Neural progenitor cell (in vitro differentiated cells): ENCODE data around the gene COQ3. TPM values are rescaled to one million over a fixed set of nuclear protein-coding genes. Genes with fewer than 3 reads are reported as not detected.

Source experiments
- DNase-seq: peaks from one replicate; pipeline ENCODE4 v3.0.0-alpha.2; 2016; ENCODE audit warnings: low spot score
- H2AFZ ChIP-seq: fragments of 200-600 bp; sonication (generic); replicated peaks from 2 replicates; pipeline ENCODE4 v1.6.1; 2016; ENCODE audit warnings: antibody characterized with exemption
- H3F3A ChIP-seq: fragments of 200-600 bp; sonication (generic); 2 replicates; pipeline ENCODE4 v1.6.1; 2016; ENCODE audit warnings: antibody characterized with exemption, low read depth
- H3K27ac ChIP-seq: fragments of 200-600 bp; sonication (generic); 2 replicates; pipeline ENCODE4 v1.5.1; 2016; ENCODE audit warnings: mild to moderate bottlenecking
- H3K27me3 ChIP-seq: fragments of 200-600 bp; sonication (generic); 2 replicates; pipeline ENCODE4 v1.6.1; 2016; ENCODE audit warnings: mild to moderate bottlenecking, moderate library complexity
- H3K36me3 ChIP-seq: fragments of 200-600 bp; sonication (generic); 2 replicates; pipeline ENCODE4 v1.5.1; 2016
- H3K4me1 ChIP-seq: fragments of 200-600 bp; sonication (generic); 2 replicates; pipeline ENCODE4 v1.6.1; 2016; ENCODE audit warnings: mixed run types
- H3K4me2 ChIP-seq: fragments of 200-600 bp; sonication (generic); 2 replicates; pipeline ENCODE4 v1.6.1; 2016
- H3K4me3 ChIP-seq: fragments of 200-600 bp; sonication (generic); 2 replicates; pipeline ENCODE4 v1.5.1; 2016
- H3K79me2 ChIP-seq: fragments of 200-600 bp; sonication (generic); 2 replicates; pipeline ENCODE4 v1.6.1; 2016; ENCODE audit warnings: low read depth
- H3K9ac ChIP-seq: fragments of 200-600 bp; sonication (generic); 2 replicates; pipeline ENCODE4 v1.6.1; 2016
- H3K9me3 ChIP-seq: fragments of 200-600 bp; sonication (generic); 2 replicates; pipeline ENCODE4 v1.5.1; 2016; ENCODE audit warnings: low read depth
- H4K20me1 ChIP-seq: fragments of 200-600 bp; sonication (generic); 2 replicates; pipeline ENCODE4 v1.6.1; 2016; ENCODE audit warnings: low read depth
- H3K27ac Mint-ChIP-seq: 3 replicates; pipeline ENCODE4 v1.8.0; 2021; ENCODE audit warnings: mixed read lengths
- H3K27me3 Mint-ChIP-seq: 2 replicates; pipeline ENCODE4 v1.8.0; 2022; ENCODE audit warnings: low read depth, mild to moderate bottlenecking, inconsistent platforms, moderate library complexity, mixed read lengths; ENCODE audit not compliant: insufficient read depth
- H3K36me3 Mint-ChIP-seq: 3 replicates; pipeline ENCODE4 v1.8.0; 2021; ENCODE audit warnings: mixed read lengths
- H3K4me1 Mint-ChIP-seq: 3 replicates; pipeline ENCODE4 v1.8.0; 2021; ENCODE audit warnings: mixed read lengths
- H3K4me3 Mint-ChIP-seq: 3 replicates; pipeline ENCODE4 v1.8.0; 2021; ENCODE audit warnings: mild to moderate bottlenecking, moderate library complexity, mixed read lengths
- H3K9me3 Mint-ChIP-seq: 3 replicates; pipeline ENCODE4 v1.8.0; 2020; ENCODE audit warnings: mixed read lengths
- EZH2 ChIP-seq: fragments of 200-600 bp; sonication (generic); IDR thresholded peaks from 2 replicates; pipeline ENCODE4 v1.6.1; 2017; ENCODE audit warnings: antibody characterized with exemption, mild to moderate bottlenecking, moderate library complexity
- EZH2phosphoT487 ChIP-seq: fragments of 200-600 bp; sonication (generic); IDR thresholded peaks from 2 replicates; pipeline ENCODE4 v1.6.1; 2017; ENCODE audit warnings: antibody characterized with exemption
- total RNA-seq: library from RNA; depleted of rRNA; stranded (reverse); fragments of >200 nt; gene quantifications from 2 replicates; pipeline ENCODE4 v1.2.3, GENCODE V29; 2015; ENCODE audit warnings: low replicate concordance
- TF ChIP-seq, protein P1 (sequence below): fragments of 200-600 bp; sonication (generic); IDR thresholded peaks from 2 replicates; pipeline ENCODE4 v1.5.1; 2017; ENCODE audit warnings: antibody characterized with exemption, mild to moderate bottlenecking

The COQ3 gene
- total RNA-seq, 1 donor from 2014 or later: 16.2 TPM

DNA sequence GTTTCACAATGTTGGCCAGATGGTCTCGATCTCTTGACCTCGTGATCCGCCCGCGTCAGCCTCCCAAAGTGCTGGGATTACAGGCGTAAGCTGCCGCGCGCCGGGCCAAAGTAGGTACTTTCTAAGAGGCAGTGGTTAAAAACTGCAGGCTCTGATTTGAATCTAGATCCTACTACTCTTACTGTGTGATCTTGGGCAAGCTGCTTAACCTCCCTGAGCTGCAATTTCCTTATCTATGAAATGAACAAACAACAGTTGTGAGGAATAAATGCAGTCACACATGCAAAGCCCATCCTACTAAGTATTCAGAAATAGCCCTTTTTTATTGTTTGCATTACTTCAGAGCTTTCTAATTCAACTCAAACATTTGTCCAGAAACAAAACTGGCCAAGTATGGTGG is 47.4 kb downstream of the COQ3 start:
- TF ChIP-seq EZH2 (no peak), EZH2phosphoT487 (no peak)
- TF ChIP-seq, protein P1, sequence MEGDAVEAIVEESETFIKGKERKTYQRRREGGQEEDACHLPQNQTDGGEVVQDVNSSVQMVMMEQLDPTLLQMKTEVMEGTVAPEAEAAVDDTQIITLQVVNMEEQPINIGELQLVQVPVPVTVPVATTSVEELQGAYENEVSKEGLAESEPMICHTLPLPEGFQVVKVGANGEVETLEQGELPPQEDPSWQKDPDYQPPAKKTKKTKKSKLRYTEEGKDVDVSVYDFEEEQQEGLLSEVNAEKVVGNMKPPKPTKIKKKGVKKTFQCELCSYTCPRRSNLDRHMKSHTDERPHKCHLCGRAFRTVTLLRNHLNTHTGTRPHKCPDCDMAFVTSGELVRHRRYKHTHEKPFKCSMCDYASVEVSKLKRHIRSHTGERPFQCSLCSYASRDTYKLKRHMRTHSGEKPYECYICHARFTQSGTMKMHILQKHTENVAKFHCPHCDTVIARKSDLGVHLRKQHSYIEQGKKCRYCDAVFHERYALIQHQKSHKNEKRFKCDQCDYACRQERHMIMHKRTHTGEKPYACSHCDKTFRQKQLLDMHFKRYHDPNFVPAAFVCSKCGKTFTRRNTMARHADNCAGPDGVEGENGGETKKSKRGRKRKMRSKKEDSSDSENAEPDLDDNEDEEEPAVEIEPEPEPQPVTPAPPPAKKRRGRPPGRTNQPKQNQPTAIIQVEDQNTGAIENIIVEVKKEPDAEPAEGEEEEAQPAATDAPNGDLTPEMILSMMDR: no peak
- Mint-ChIP-seq H3K4me3 (no peak overlapping the region), H3K27me3 (peaks cover 3% of the 10 kb centered on the region)

DNA sequence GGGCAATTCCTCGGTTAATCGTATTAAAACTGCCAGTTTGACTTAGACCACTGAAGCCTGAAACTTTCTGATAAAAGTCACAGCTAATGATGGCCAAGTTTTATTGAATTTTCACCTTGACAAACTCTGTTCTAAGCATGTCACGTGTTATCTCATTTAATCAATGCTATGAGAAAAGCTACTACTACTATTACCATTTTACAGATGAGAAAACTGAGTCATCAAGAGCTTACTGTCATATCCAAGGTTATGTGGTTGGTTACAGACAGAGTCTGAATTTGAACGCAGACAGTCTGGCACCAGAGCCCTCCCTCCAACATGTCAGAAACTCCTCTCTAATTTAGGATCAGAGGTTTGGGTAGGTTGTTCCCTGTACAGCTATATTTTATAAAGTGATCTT is 48.8 kb downstream of the COQ3 start:
- Mint-ChIP-seq H3K27me3 (peaks cover 3% of the 10 kb centered on the region), H3K27ac (no peak overlapping the region), H3K4me1 (peaks cover 28% of the 10 kb centered on the region), H3K36me3 (peaks cover 7% of the 10 kb centered on the region), H3K4me3 (no peak overlapping the region), H3K9me3 (peaks cover under 1% of the 10 kb centered on the region)
- H3K4me3 ChIP-seq: no peak overlapping the region
- peaks cover 28% of the 10 kb centered on the region for H3F3A ChIP-seq
- H4K20me1 ChIP-seq: peaks cover 4% of the 10 kb centered on the region
- DNase-seq: no peak
- no peak overlapping the region for H2AFZ ChIP-seq
- no peak overlapping the region for H3K4me2 ChIP-seq
- TF ChIP-seq, protein P1: no peak
- TF ChIP-seq EZH2: no peak
- no peak for TF ChIP-seq EZH2phosphoT487
- H3K9me3 ChIP-seq: no peaks in the 10 kb centered on the region
- H3K4me1 ChIP-seq: peaks cover 26% of the 10 kb centered on the region
- H3K9ac ChIP-seq: no peak overlapping the region
- H3K79me2 ChIP-seq: peaks cover 7% of the 10 kb centered on the region
- H3K36me3 ChIP-seq: no peaks in the 10 kb centered on the region
- peaks cover 5% of the 10 kb centered on the region for H3K27me3 ChIP-seq
- no peak overlapping the region for H3K27ac ChIP-seq

More for the DNA sequence above, 47.4 kb downstream of the COQ3 start:
- H3F3A ChIP-seq: peaks cover 33% of the 10 kb centered on the region
- H3K27ac ChIP-seq: no peak overlapping the region
- H3K4me1 ChIP-seq: peaks cover 33% of the 10 kb centered on the region
- H3K27me3 ChIP-seq: peaks cover 15% of the 10 kb centered on the region
- H3K79me2 ChIP-seq: peaks cover 7% of the 10 kb centered on the region
- no peak for DNase-seq
- no peak overlapping the region for H3K27ac Mint-ChIP-seq
- peaks cover 7% of the 10 kb centered on the region for H3K36me3 Mint-ChIP-seq
- no peak overlapping the region for H3K4me2 ChIP-seq
- H3K36me3 ChIP-seq: no peaks in the 10 kb centered on the region
- H3K9ac ChIP-seq: no peak overlapping the region
- peaks cover 3% of the 10 kb centered on the region for H3K9me3 Mint-ChIP-seq
- peaks cover 31% of the 10 kb centered on the region for H3K4me1 Mint-ChIP-seq
- peaks cover 4% of the 10 kb centered on the region for H4K20me1 ChIP-seq
- no peaks in the 10 kb centered on the region for H3K9me3 ChIP-seq
- no peak overlapping the region for H3K4me3 ChIP-seq
- H2AFZ ChIP-seq: no peak overlapping the region

DNA sequence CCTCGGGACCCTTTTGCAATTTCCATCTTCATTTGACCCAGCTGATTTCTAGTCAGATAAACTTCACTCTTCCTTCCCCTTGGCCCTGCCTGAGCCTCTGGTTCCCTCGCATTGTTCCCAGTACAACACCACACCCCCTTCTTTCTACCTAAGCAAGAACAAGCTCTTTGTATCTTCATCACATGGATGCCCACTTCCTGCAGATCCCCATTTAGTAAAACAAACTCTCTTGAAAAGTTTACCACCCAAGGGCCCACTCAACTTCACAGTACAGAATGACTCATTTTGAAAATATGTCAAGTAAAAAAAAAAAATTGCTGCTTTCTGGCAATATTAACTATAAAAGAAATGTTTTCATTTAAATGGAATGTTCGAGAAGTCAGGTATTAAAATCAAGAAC is 49.7 kb downstream of the COQ3 start:
- H3K36me3 Mint-ChIP-seq: peaks cover 7% of the 10 kb centered on the region
- H3K4me1 Mint-ChIP-seq: peaks cover 27% of the 10 kb centered on the region
- no peak overlapping the region for H3K27ac Mint-ChIP-seq
- Histone ChIP-seq H3K9me3 (no peaks in the 10 kb centered on the region), H2AFZ (no peak overlapping the region), H3K4me1 (peaks cover 23% of the 10 kb centered on the region), H3K27ac (no peak overlapping the region), H3K79me2 (peaks cover 7% of the 10 kb centered on the region), H4K20me1 (peaks cover 4% of the 10 kb centered on the region), H3K27me3 (no peaks in the 10 kb centered on the region), H3K4me3 (no peak overlapping the region), H3K36me3 (no peaks in the 10 kb centered on the region), H3K9ac (no peak overlapping the region), H3K4me2 (no peak overlapping the region), H3F3A (peaks cover 24% of the 10 kb centered on the region)
- H3K4me3 Mint-ChIP-seq: no peak overlapping the region
- peaks cover 3% of the 10 kb centered on the region for H3K27me3 Mint-ChIP-seq
- no peaks in the 10 kb centered on the region for H3K9me3 Mint-ChIP-seq
- no peak for DNase-seq
- TF ChIP-seq EZH2: no peak
- no peak for TF ChIP-seq EZH2phosphoT487
- TF ChIP-seq, protein P1: no peak
